Astrocyte (in vitro differentiated cells and primary cell): ENCODE results near the gene EIF4E. TPM values are rescaled to one million over a fixed set of nuclear protein-coding genes. Genes with fewer than 3 reads are reported as not detected.

ENCODE experiments used
- DNase-seq: peaks from one replicate; pipeline ENCODE4 v3.0.0-alpha.2; 2010; ENCODE audit warnings: low read depth
- FAIRE-seq: peaks from 2 replicates; lab custom pipeline; 2011; peaks lifted over from hg19 to GRCh38; lab: Jason Lieb, UNC
- H2AFZ ChIP-seq: 2 replicates; pipeline ENCODE4 v1.6.0; 2012; ENCODE audit warnings: low read depth, low read length, inconsistent platforms
- H3K27ac ChIP-seq: 2 replicates; pipeline ENCODE4 v1.5.1; 2011; ENCODE audit warnings: low read depth, low read length, inconsistent platforms
- H3K27me3 ChIP-seq: 2 replicates; pipeline ENCODE4 v1.6.0; 2011; ENCODE audit warnings: low read length, inconsistent platforms; ENCODE audit not compliant: insufficient read depth
- H3K36me3 ChIP-seq: 2 replicates; pipeline ENCODE4 v1.5.1; 2011; ENCODE audit warnings: low read length, inconsistent platforms; ENCODE audit not compliant: insufficient read depth
- H3K4me1 ChIP-seq: 2 replicates; pipeline ENCODE4 v1.5.1; 2011; ENCODE audit warnings: low read length, inconsistent platforms; ENCODE audit not compliant: insufficient read depth
- H3K4me2 ChIP-seq: 2 replicates; pipeline ENCODE4 v1.6.0; 2012; ENCODE audit warnings: low read length, inconsistent platforms
- H3K4me3 ChIP-seq: 2 replicates; pipeline ENCODE4 v1.5.1; 2011; ENCODE audit warnings: low read depth, mild to moderate bottlenecking, low read length, inconsistent platforms; ENCODE audit not compliant: insufficient read depth
- H3K79me2 ChIP-seq: 2 replicates; pipeline ENCODE4 v1.6.0; 2012; ENCODE audit warnings: mild to moderate bottlenecking, low read length, inconsistent platforms; ENCODE audit not compliant: insufficient read depth
- H3K9ac ChIP-seq: 2 replicates; pipeline ENCODE4 v1.6.0; 2012; ENCODE audit warnings: mild to moderate bottlenecking, low read length, inconsistent platforms
- H3K9me3 ChIP-seq: 2 replicates; pipeline ENCODE4 v1.5.1; 2012; ENCODE audit warnings: low read depth, mild to moderate bottlenecking, low read length, inconsistent platforms; ENCODE audit not compliant: insufficient read depth
- H4K20me1 ChIP-seq: 2 replicates; pipeline ENCODE4 v1.6.0; 2012; ENCODE audit warnings: low read length, inconsistent platforms; ENCODE audit not compliant: insufficient read depth
- H3K27ac Mint-ChIP-seq: one replicate; pipeline ENCODE4 v1.8.0; 2021; ENCODE audit warnings: mild to moderate bottlenecking, mixed read lengths; ENCODE audit not compliant: unreplicated experiment
- H3K27me3 Mint-ChIP-seq: one replicate; pipeline ENCODE4 v1.8.0; 2021; ENCODE audit warnings: low read depth, mixed read lengths; ENCODE audit not compliant: unreplicated experiment
- H3K36me3 Mint-ChIP-seq: one replicate; pipeline ENCODE4 v1.8.0; 2021; ENCODE audit warnings: low read depth, mixed read lengths; ENCODE audit not compliant: unreplicated experiment
- H3K4me1 Mint-ChIP-seq: one replicate; pipeline ENCODE4 v1.8.0; 2021; ENCODE audit warnings: low read depth, mixed read lengths; ENCODE audit not compliant: unreplicated experiment
- H3K4me3 Mint-ChIP-seq: one replicate; pipeline ENCODE4 v1.8.0; 2021; ENCODE audit warnings: mild to moderate bottlenecking, moderate library complexity, mixed read lengths; ENCODE audit not compliant: unreplicated experiment
- H3K9me3 Mint-ChIP-seq: one replicate; pipeline ENCODE4 v1.8.0; 2021; ENCODE audit warnings: mild to moderate bottlenecking, mixed read lengths; ENCODE audit not compliant: unreplicated experiment
- CTCF ChIP-seq: IDR thresholded peaks from 2 replicates; pipeline ENCODE4 v1.5.1; 2011; ENCODE audit warnings: low read depth, mild to moderate bottlenecking, inconsistent platforms, low read length, moderate library complexity; ENCODE audit not compliant: insufficient read depth
- EZH2 ChIP-seq: IDR thresholded peaks from 2 replicates; pipeline ENCODE4 v1.6.1; 2012; ENCODE audit warnings: mild to moderate bottlenecking, low read length, inconsistent platforms; ENCODE audit not compliant: insufficient read depth
- total RNA-seq: library from RNA; stranded (reverse); gene quantifications from 2 replicates; pipeline ENCODE4 v1.2.1, GENCODE V29; 2021

EIF4E gene
- total RNA-seq, 1 donor from 2014 or later, result 110 TPM

DNA sequence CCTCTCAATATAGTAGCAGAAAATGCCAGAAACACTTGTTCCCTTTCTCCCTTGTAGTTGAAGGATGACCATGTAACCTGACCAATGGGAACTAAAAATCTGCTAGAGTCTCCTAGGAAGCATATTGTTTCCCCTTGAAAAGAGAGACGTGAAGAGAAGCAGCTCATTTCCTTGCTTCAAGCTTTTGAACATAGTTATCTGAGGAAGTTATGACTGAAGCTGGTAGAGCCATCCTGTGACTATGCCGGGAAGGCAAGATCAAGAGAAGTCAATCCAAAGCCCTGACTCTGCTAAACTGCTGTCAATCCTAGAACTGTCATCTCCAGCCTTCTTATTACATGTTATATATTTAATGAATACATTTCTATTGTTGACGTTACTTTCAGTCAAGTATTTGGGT is 66.6 kb downstream of the EIF4E start:
- H3K9me3 ChIP-seq, result no peaks in the 10 kb centered on the region
- H3K27me3 Mint-ChIP-seq, result no peaks in the 10 kb centered on the region
- H3K9me3 Mint-ChIP-seq, result no peaks in the 10 kb centered on the region
- peaks cover 2% of the 10 kb centered on the region for H3K4me1 Mint-ChIP-seq
- DNase-seq (no peak), FAIRE-seq (no peak)
- no peak overlapping the region for H3K9ac ChIP-seq
- H3K36me3 ChIP-seq, result no peaks in the 10 kb centered on the region
- H2AFZ ChIP-seq, result no peak overlapping the region
- H3K4me3 ChIP-seq, result no peak overlapping the region
- no peaks in the 10 kb centered on the region for H3K4me1 ChIP-seq
- H3K4me3 Mint-ChIP-seq, result no peak overlapping the region
- no peaks in the 10 kb centered on the region for H3K36me3 Mint-ChIP-seq
- TF ChIP-seq EZH2, result no peak
- TF ChIP-seq CTCF, result no peak
- no peaks in the 10 kb centered on the region for H4K20me1 ChIP-seq
- no peaks in the 10 kb centered on the region for H3K27me3 ChIP-seq
- H3K4me2 ChIP-seq, result no peak overlapping the region
- no peaks in the 10 kb centered on the region for H3K79me2 ChIP-seq
- H3K27ac ChIP-seq, result no peak overlapping the region
- no peak overlapping the region for H3K27ac Mint-ChIP-seq

- Histone ChIP-seq H3K9me3 (no peaks in the 10 kb centered on the region), H3K36me3 (no peaks in the 10 kb centered on the region), H3K4me1 (no peaks in the 10 kb centered on the region), H4K20me1 (no peaks in the 10 kb centered on the region), H3K9ac (no peak overlapping the region), H3K27me3 (no peaks in the 10 kb centered on the region), H3K79me2 (no peaks in the 10 kb centered on the region), H2AFZ (no peak overlapping the region), H3K4me3 (no peak overlapping the region), H3K27ac (no peak overlapping the region), H3K4me2 (no peak overlapping the region)
- Mint-ChIP-seq H3K4me1 (peaks cover 2% of the 10 kb centered on the region), H3K27me3 (no peaks in the 10 kb centered on the region), H3K4me3 (no peak overlapping the region), H3K27ac (no peak overlapping the region), H3K9me3 (no peaks in the 10 kb centered on the region), H3K36me3 (no peaks in the 10 kb centered on the region)
- no peak for FAIRE-seq
- TF ChIP-seq EZH2, result no peak
- no peak for TF ChIP-seq CTCF
- DNase-seq, result no peak
These were observed 67.6 kb downstream of the EIF4E start for GRCh38 chr4:98861100-98861884.

DNA sequence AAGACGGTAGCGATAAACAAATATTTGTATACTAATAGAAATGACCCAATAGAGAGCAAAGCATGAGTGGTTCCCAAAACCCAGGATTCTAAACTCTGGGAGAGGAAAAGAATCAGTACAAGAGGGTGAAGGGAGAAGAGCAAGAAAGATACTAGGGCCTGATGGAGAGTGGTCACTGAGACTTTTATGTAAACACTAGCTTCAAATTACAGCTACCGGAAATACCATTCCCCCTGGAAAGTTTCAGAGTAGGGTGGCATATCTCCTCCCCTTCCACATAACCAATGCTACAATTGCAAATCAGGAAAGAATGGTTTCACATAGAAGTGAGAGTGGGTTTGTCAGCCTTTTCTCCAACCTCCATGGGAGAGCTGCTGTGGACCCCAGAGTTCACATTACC is 77.1 kb downstream of the EIF4E start:
- H3K27me3 ChIP-seq, result no peaks in the 10 kb centered on the region
- no peak for TF ChIP-seq CTCF
- TF ChIP-seq EZH2, result no peak
- H3K4me2 ChIP-seq, result peak overlapping the region; percentile 14
- no peak overlapping the region for H2AFZ ChIP-seq
- peaks cover 5% of the 10 kb centered on the region for H3K9me3 Mint-ChIP-seq
- H3K4me1 Mint-ChIP-seq, result no peaks in the 10 kb centered on the region
- no peaks in the 10 kb centered on the region for H3K79me2 ChIP-seq
- DNase-seq, result peak; percentile 25
- no peaks in the 10 kb centered on the region for H3K27me3 Mint-ChIP-seq
- no peak overlapping the region for H3K4me3 ChIP-seq
- no peak overlapping the region for H3K27ac Mint-ChIP-seq
- H3K27ac ChIP-seq, result no peak overlapping the region
- no peaks in the 10 kb centered on the region for H4K20me1 ChIP-seq
- H3K36me3 Mint-ChIP-seq, result no peaks in the 10 kb centered on the region
- peak; percentile 34 for FAIRE-seq
- H3K9ac ChIP-seq, result no peak overlapping the region
- H3K36me3 ChIP-seq, result no peaks in the 10 kb centered on the region
- no peak overlapping the region for H3K4me3 Mint-ChIP-seq
- H3K4me1 ChIP-seq, result no peaks in the 10 kb centered on the region
- no peaks in the 10 kb centered on the region for H3K9me3 ChIP-seq
